Measurements from ENCODE around the gene MAD1L1. TPM values are rescaled to one million over a fixed set of nuclear protein-coding genes. Genes with fewer than 3 reads are reported as not detected.

The MAD1L1 gene
- total RNA-seq, 1 experiment from 2014 or later, result 38.5 TPM

DNA sequence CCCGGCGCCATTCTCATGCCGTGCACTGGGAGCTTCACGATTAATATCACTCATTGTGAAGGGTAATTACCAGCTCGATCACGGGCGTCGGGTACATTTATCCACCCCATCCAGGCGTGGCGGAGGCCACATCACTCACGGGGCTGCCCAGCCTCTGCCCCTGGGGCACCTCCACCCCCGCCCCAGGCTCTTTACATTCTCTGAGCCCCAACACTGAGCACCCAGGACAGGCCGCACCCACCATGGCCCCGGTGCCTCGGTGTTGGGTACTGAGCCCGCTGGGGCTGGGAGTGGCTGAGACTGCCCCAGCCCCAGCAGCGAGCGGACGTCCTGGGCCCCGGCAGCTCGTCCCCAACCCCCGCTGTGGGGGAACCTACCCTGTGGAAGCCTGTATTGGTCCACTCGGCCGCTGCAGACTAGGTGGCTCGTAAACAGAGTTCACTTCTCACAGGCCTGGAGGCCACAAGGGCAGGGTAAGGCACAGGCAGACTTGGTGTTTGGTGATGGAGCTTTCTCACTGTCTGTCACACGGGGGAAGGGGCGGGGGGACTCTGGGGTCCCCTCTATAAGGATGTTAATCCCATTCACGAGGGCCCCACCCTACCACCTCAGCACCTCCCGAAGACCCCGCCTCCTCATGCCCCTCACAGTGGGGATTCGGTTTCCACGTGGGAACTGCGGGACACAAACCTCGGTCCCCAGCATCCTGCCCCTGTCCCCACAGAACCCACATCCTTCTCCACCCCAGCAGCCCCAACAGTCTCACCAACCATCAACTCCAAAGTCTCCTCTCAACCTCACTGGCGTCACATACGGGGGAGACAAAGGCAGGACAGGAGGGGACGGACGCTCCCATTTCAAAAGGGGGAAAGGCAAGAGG lies 378.5 kb downstream of the MAD1L1 start:
- H3K27ac ChIP-seq (ENCODE audit: low read depth, low read length), result no peak overlapping the region
- intact Hi-C loops (cut with micrococcal nuclease), result no loop called here
- no peaks in the 10 kb centered on the region for H3K36me3 ChIP-seq (ENCODE audit: control insufficient read depth in 1 of 2, insufficient read depth in 2 of 2, low read length in 2 of 2)
- H3K4me3 ChIP-seq (replicated peaks in 1 of 2; ENCODE audit: low read depth in 1 of 2, low read length in 2 of 2), result no peak overlapping the region
- TF ChIP-seq, protein P1, sequence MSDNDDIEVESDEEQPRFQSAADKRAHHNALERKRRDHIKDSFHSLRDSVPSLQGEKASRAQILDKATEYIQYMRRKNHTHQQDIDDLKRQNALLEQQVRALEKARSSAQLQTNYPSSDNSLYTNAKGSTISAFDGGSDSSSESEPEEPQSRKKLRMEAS (IDR thresholded peaks at IDR 0.05), result no peak
- TF ChIP-seq JUND (IDR thresholded peaks at IDR 0.05), result no peak
- TF ChIP-seq RAD21 (IDR thresholded peaks at IDR 0.05; ENCODE audit: low read depth), result no peak
- TF ChIP-seq, protein P2, sequence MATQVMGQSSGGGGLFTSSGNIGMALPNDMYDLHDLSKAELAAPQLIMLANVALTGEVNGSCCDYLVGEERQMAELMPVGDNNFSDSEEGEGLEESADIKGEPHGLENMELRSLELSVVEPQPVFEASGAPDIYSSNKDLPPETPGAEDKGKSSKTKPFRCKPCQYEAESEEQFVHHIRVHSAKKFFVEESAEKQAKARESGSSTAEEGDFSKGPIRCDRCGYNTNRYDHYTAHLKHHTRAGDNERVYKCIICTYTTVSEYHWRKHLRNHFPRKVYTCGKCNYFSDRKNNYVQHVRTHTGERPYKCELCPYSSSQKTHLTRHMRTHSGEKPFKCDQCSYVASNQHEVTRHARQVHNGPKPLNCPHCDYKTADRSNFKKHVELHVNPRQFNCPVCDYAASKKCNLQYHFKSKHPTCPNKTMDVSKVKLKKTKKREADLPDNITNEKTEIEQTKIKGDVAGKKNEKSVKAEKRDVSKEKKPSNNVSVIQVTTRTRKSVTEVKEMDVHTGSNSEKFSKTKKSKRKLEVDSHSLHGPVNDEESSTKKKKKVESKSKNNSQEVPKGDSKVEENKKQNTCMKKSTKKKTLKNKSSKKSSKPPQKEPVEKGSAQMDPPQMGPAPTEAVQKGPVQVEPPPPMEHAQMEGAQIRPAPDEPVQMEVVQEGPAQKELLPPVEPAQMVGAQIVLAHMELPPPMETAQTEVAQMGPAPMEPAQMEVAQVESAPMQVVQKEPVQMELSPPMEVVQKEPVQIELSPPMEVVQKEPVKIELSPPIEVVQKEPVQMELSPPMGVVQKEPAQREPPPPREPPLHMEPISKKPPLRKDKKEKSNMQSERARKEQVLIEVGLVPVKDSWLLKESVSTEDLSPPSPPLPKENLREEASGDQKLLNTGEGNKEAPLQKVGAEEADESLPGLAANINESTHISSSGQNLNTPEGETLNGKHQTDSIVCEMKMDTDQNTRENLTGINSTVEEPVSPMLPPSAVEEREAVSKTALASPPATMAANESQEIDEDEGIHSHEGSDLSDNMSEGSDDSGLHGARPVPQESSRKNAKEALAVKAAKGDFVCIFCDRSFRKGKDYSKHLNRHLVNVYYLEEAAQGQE (IDR thresholded peaks at IDR 0.05; ENCODE audit: low read depth), result no peak
- no peak for TF ChIP-seq EGR1 (IDR thresholded peaks at IDR 0.05; ENCODE audit: low read depth)
- no peak for TF ChIP-seq ZNF274 (IDR thresholded peaks at IDR 0.05; ENCODE audit: low read depth, low read length)
- no peak for TF ChIP-seq CBX3 (IDR thresholded peaks at IDR 0.05; ENCODE audit: low read depth)
- TF ChIP-seq, protein P3, sequence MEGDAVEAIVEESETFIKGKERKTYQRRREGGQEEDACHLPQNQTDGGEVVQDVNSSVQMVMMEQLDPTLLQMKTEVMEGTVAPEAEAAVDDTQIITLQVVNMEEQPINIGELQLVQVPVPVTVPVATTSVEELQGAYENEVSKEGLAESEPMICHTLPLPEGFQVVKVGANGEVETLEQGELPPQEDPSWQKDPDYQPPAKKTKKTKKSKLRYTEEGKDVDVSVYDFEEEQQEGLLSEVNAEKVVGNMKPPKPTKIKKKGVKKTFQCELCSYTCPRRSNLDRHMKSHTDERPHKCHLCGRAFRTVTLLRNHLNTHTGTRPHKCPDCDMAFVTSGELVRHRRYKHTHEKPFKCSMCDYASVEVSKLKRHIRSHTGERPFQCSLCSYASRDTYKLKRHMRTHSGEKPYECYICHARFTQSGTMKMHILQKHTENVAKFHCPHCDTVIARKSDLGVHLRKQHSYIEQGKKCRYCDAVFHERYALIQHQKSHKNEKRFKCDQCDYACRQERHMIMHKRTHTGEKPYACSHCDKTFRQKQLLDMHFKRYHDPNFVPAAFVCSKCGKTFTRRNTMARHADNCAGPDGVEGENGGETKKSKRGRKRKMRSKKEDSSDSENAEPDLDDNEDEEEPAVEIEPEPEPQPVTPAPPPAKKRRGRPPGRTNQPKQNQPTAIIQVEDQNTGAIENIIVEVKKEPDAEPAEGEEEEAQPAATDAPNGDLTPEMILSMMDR (IDR thresholded peaks at IDR 0.05 in 2 of 3, conservative IDR thresholded peaks at IDR 0.05 in 1 of 3; ENCODE audit: borderline replicate concordance in 1 of 3, insufficient read depth in 1 of 3, low read depth in 2 of 3, low read length in 2 of 3), result no peak
- no peak for TF ChIP-seq SRF (IDR thresholded peaks at IDR 0.05; ENCODE audit: low read depth)
- no peak for TF ChIP-seq ELF1 (IDR thresholded peaks at IDR 0.05; ENCODE audit: borderline replicate concordance, low read depth)
- TF ChIP-seq YY1 (IDR thresholded peaks at IDR 0.05; ENCODE audit: extremely low read depth, insufficient replicate concordance, low read depth, low read length), result no peak
- no peak for TF ChIP-seq CEBPB (IDR thresholded peaks at IDR 0.05; ENCODE audit: low read depth)
- ChIA-PET RAD21 (ENCODE audit: low non-redundant PET in 1 of 2, low total read pairs in 2 of 2, uncharacterized antibody in 2 of 2, unreplicated experiment in 2 of 2) (no interaction called here), POLR2A (no interaction called here), CTCF (no interaction called here)
- no peak overlapping the region for H2AFZ ChIP-seq (ENCODE audit: low read depth, low read length, poor library complexity, severe bottlenecking)
- no peak overlapping the region for H3K9ac ChIP-seq (ENCODE audit: low read length)
- no peaks in the 10 kb centered on the region for H3K4me1 ChIP-seq (ENCODE audit: control insufficient read depth in 1 of 2, insufficient read depth in 2 of 2, low read length in 2 of 2)
- H3K4me2 ChIP-seq (ENCODE audit: low read length), result no peak overlapping the region
- ATAC-seq (no peak), DNase-seq (ENCODE audit: low read depth, low spot score) (no peak)
- H3K9me3 ChIP-seq (ENCODE audit: control insufficient read depth in 1 of 2, insufficient read depth in 1 of 2, low read depth in 1 of 2, low read length in 2 of 2), result no peaks in the 10 kb centered on the region
- H3K79me2 ChIP-seq (ENCODE audit: insufficient read depth, low read length), result no peaks in the 10 kb centered on the region
- BruUV-seq (replicated peaks), result no TSS peak
- H4K20me1 ChIP-seq (ENCODE audit: insufficient read depth), result no peaks in the 10 kb centered on the region
- no peaks in the 10 kb centered on the region for H3K9me2 ChIP-seq (ENCODE audit: insufficient read depth)
- no peaks in the 10 kb centered on the region for H3K27me3 ChIP-seq (ENCODE audit: insufficient read depth, low read length)
